Caco-2 (cell line): ENCODE measurements around the gene PPP1R7. TPM values are rescaled to one million over a fixed set of nuclear protein-coding genes. Genes with fewer than 3 reads are reported as not detected.

ENCODE experiments used
- BruUV-seq: library from RNA; stranded (reverse); fragments of 400-500 nt; replicated peaks from 2 replicates; lab custom pipeline; 2021; lab: Mats Ljungman, UMichigan
- CTCF ChIA-PET: fragments of 300-600 bp; sonication (Branson Sonifier 250); formaldehyde crosslinking; loops from one replicate; lab custom pipeline; 2022; ENCODE audit warnings: antibody characterized with exemption; lab: Charles Lee
- POLR2A ChIA-PET: fragments of 300-600 bp; sonication (Branson Sonifier 250); formaldehyde crosslinking; loops from one replicate; lab custom pipeline; 2022; ENCODE audit warnings: antibody characterized with exemption; lab: Charles Lee
- DNase-seq, 2 experiments: peaks; one replicate each; pipeline versions ENCODE4 v3.0.0 to v3.0.0-alpha.2; 2020 to 2022
- H3K27me3 ChIP-seq: replicated peaks from 2 replicates; pipeline ENCODE4 v1.6.0; 2011; ENCODE audit warnings: low read length; ENCODE audit not compliant: control insufficient read depth, insufficient read depth
- H3K36me3 ChIP-seq: 2 replicates; pipeline ENCODE4 v1.5.1; 2011; ENCODE audit warnings: low read length; ENCODE audit not compliant: control insufficient read depth, insufficient read depth
- H3K4me1 ChIP-seq: fragments of 250-450 bp; sonication (Bioruptor Pico); 2 replicates; pipeline ENCODE4 v1.5.1; 2020; ENCODE audit warnings: mild to moderate bottlenecking
- H3K4me3 ChIP-seq: 2 replicates; pipeline ENCODE4 v1.5.1; 2011; ENCODE audit warnings: low read depth, mild to moderate bottlenecking, control low read depth, low read length
- H3K9me3 ChIP-seq: fragments of 250-450 bp; sonication (Bioruptor Pico); 2 replicates; pipeline ENCODE4 v1.5.1; 2020; ENCODE audit warnings: mild to moderate bottlenecking, moderate library complexity
- H3K27ac Mint-ChIP-seq: one replicate; pipeline ENCODE4 v1.8.0; 2022; ENCODE audit warnings: mixed read lengths; ENCODE audit not compliant: unreplicated experiment
- H3K27me3 Mint-ChIP-seq: one replicate; pipeline ENCODE4 v1.8.0; 2022; ENCODE audit warnings: mixed read lengths; ENCODE audit not compliant: insufficient read depth, unreplicated experiment
- H3K36me3 Mint-ChIP-seq: one replicate; pipeline ENCODE4 v1.8.0; 2022; ENCODE audit warnings: mild to moderate bottlenecking, mixed read lengths; ENCODE audit not compliant: insufficient read depth, unreplicated experiment
- H3K4me1 Mint-ChIP-seq: one replicate; pipeline ENCODE4 v1.8.0; 2022; ENCODE audit warnings: low read depth, mixed read lengths; ENCODE audit not compliant: unreplicated experiment
- H3K4me3 Mint-ChIP-seq: one replicate; pipeline ENCODE4 v1.8.0; 2022; ENCODE audit warnings: mild to moderate bottlenecking, moderate library complexity, mixed read lengths; ENCODE audit not compliant: unreplicated experiment
- H3K9me3 Mint-ChIP-seq: one replicate; pipeline ENCODE4 v1.8.0; 2022; ENCODE audit warnings: mixed read lengths; ENCODE audit not compliant: unreplicated experiment
- CTCF ChIP-seq, 2 experiments: fragments of 200-600 bp in 1 of 2; IDR thresholded peaks; 1 replicate in 1 of 2; 2 replicates in 1 of 2; pipeline versions ENCODE4 v1.5.1 to v1.8.0; 2011 to 2022; ENCODE audit warnings: antibody characterized with exemption in 1 of 2, control low read depth in 1 of 2, inconsistent platforms in 1 of 2, low read depth in 1 of 2, low read length in 1 of 2, mild to moderate bottlenecking in 1 of 2, moderate library complexity in 1 of 2; ENCODE audit not compliant: insufficient read depth in 1 of 2, severe bottlenecking in 1 of 2, unreplicated experiment in 1 of 2
- intact Hi-C: fragments of 100-400 bp; cut with micrococcal nuclease; formaldehyde crosslinking; loops from one replicate; pipeline ENCODE4 v1.10.0; 2022; ENCODE audit not compliant: unreplicated experiment
- total RNA-seq: library from RNA; stranded (reverse); gene quantifications from 2 replicates; pipeline ENCODE4 v1.2.3, GENCODE V29; 2022

Gene PPP1R7
- total RNA-seq, 1 experiment from 2014 or later, result 32.5 TPM

GRCh38 chr2:241112046-241112445 lies 38.2 kb upstream of the PPP1R7 start:
- intact Hi-C loops, result no loop called here
- Histone ChIP-seq H3K9me3 (no peaks in the 10 kb centered on the region), H3K4me3 (no peak overlapping the region), H3K27me3 (no peaks in the 10 kb centered on the region), H3K36me3 (no peaks in the 10 kb centered on the region), H3K4me1 (no peaks in the 10 kb centered on the region)
- no TSS peak for BruUV-seq
- H3K4me3 Mint-ChIP-seq, result no peak overlapping the region
- TF ChIP-seq CTCF (IDR thresholded peaks at IDR 0.05; ENCODE audit: insufficient read depth in 1 of 2, low read depth in 1 of 2, low read length in 1 of 2, severe bottlenecking in 1 of 2, unreplicated experiment in 1 of 2), result no peak
- CTCF ChIA-PET, result no interaction called here
- no peaks in the 10 kb centered on the region for H3K27me3 Mint-ChIP-seq
- no peaks in the 10 kb centered on the region for H3K4me1 Mint-ChIP-seq
- H3K36me3 Mint-ChIP-seq, result no peaks in the 10 kb centered on the region
- no peak for DNase-seq
- POLR2A ChIA-PET, result no interaction called here
- no peak overlapping the region for H3K27ac Mint-ChIP-seq
- no peaks in the 10 kb centered on the region for H3K9me3 Mint-ChIP-seq

GRCh38 chr2:241112592-241112991 lies 37.7 kb upstream of the PPP1R7 start:
- no peaks in the 10 kb centered on the region for H3K36me3 ChIP-seq
- H3K4me1 ChIP-seq, result no peaks in the 10 kb centered on the region
- intact Hi-C loops, result no loop called here
- Mint-ChIP-seq H3K4me3 (no peak overlapping the region), H3K36me3 (no peaks in the 10 kb centered on the region), H3K4me1 (no peaks in the 10 kb centered on the region), H3K27me3 (no peaks in the 10 kb centered on the region), H3K9me3 (no peaks in the 10 kb centered on the region), H3K27ac (no peak overlapping the region)
- BruUV-seq, result no TSS peak
- no peaks in the 10 kb centered on the region for H3K9me3 ChIP-seq
- no peak overlapping the region for H3K4me3 ChIP-seq
- POLR2A ChIA-PET, result no interaction called here
- DNase-seq, result no peak
- CTCF ChIA-PET, result interaction anchor here (0.6 kb wide), 1 partner anchor 526 kb away, joined by 4 read pairs; no protein-coding TSS in a partner anchor
- no peaks in the 10 kb centered on the region for H3K27me3 ChIP-seq
- no peak for TF ChIP-seq CTCF (IDR thresholded peaks at IDR 0.05; ENCODE audit: insufficient read depth in 1 of 2, low read depth in 1 of 2, low read length in 1 of 2, severe bottlenecking in 1 of 2, unreplicated experiment in 1 of 2)

GRCh38 chr2:241114836-241115235 lies 35.4 kb upstream of the PPP1R7 start:
- H3K9me3 ChIP-seq, result no peaks in the 10 kb centered on the region
- H3K27me3 ChIP-seq, result no peaks in the 10 kb centered on the region
- TF ChIP-seq CTCF (IDR thresholded peaks at IDR 0.05; ENCODE audit: insufficient read depth in 1 of 2, low read depth in 1 of 2, low read length in 1 of 2, severe bottlenecking in 1 of 2, unreplicated experiment in 1 of 2), result no peak
- Mint-ChIP-seq H3K27ac (no peak overlapping the region), H3K4me1 (no peaks in the 10 kb centered on the region), H3K27me3 (no peaks in the 10 kb centered on the region), H3K9me3 (no peaks in the 10 kb centered on the region), H3K36me3 (peaks cover 2% of the 10 kb centered on the region), H3K4me3 (no peak overlapping the region)
- intact Hi-C loops, result no loop called here
- H3K4me1 ChIP-seq, result no peaks in the 10 kb centered on the region
- CTCF ChIA-PET, result no interaction called here
- BruUV-seq, result no TSS peak
- H3K4me3 ChIP-seq, result no peak overlapping the region
- no peak for DNase-seq
- no peaks in the 10 kb centered on the region for H3K36me3 ChIP-seq
- POLR2A ChIA-PET, result interaction anchor here (0.7 kb wide), 1 partner anchor 402 kb away, joined by 3 read pairs; no protein-coding TSS in a partner anchor
